NCI-H128 (cell line): ENCODE data around the gene CEP152.

ENCODE experiments used
- DNase-seq: peaks from one replicate; lab custom pipeline; 2025; ENCODE audit not compliant: unreplicated experiment; lab: John Stamatoyannopoulos, UW

Gene CEP152

GRCh38 chr15:48703544-48703943, 107.3 kb downstream of the CEP152 start:
- no peak for DNase-seq

DNA sequence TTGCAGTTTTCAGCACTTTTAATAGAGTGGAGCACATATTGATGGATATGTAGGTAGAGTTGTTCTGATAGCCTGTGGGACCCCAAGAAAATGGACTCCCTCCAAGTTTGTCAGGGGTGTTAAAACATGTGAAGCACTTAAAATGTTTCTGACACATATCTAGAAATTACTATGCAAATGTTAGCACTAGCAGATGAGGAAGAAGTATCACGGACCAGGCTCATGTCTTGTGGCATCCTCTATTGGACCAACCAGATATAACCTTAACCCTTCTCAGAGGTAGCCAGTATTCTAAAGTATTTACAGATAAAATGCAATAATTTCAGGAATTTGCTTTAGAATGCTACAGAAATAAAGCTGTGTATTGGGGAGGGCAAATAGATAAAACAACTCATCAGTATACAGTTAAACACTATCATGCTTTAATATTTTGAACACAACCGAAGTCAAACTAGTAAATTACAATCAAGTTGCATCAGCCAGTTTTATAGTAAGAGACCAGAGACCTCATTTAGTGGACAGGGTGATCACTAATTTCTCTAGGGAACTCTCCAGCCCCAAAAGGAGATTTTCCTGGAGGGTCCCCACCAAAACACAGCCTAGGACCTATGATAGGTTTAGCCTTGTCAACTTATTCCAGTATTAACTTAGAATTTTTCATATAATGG, 108.2 kb downstream of the CEP152 start:
- no peak for DNase-seq

DNA sequence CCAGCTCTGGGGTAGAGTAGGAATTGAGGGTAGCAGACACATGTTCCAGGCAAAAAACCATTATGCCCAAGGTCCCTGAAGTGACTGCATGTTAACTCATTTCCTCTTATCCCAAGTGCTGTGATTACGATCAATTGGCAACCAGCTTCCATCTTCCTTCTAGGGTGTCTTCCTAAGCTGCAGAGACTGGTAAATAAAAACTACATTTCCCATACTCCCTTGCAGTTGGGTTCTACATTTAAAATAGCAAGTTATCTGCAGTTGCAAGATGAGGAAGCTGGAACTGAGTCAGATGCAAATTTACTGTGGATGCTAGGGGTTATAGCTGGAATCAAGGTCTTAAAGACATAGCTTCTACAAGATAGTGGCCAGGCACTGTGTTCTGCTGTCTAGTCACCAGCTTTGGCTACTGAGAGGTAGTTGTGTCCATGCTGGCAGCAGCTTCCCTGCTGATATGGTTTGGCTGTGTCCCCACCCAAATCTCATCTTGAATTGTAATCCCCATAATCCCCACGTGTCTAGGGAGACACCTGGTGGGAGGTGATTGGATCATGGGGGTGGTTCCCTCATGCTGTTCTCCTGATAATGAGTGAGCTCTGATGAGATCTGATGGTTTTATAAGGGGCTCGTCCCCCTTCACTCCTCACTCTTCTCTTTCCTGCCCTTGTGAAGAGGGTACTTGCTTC, 114.1 kb downstream of the CEP152 start:
- DNase-seq: no peak

GRCh38 chr15:48695827-48696573, 114.9 kb downstream of the CEP152 start:
- DNase-seq: no peak

DNA sequence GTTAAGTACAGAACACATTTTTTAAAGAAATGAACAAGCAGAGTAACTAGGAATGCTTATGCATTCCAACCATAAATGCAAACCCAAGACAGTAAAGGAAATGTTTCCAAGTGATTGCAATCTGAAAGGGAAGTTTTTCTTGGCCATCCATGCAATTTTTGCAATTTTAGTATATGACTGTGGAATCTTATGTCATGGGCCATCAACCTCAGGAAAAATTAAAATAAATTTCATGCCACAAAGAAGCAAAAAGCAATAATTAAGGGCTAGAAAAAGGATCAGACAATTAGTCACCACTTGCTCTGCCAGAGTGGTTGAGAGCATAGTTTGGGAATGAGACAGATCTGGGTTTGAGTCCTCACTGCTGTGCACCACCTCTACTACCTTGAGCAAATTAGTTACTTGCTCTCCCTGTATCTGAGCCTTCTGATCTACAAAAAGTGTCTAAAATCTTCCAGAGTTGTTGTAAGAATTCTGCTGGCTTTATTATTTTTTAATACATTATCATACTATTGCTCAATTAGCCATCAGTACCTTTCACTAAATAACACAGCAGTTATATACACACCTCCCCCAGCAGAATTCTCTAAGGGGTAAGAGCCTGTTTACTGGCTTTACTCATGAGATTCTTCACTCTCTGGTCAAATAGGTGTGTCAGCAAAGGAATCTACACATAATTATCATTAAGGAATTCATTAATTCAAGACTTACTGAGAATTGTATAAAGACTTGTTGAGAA, 115.6 kb downstream of the CEP152 start:
- no peak for DNase-seq

DNA sequence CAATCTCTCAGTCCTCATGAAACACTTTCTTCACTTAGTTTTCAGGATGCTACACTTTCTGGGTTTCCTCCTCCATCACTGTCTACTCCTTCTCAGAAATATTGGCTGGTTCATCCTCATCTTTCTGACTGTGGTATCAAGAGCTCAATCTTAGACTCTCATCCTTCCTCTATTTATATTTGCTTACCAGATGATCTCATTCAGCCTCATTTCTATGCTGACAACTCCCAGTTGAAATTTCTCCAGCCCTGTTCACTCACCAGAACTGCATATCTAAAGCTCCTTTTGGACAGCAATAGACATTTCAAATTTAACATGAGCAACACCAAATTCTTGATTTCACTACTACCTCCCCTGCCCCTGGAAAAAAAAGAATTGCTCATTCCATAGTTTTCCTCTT, 117.4 kb downstream of the CEP152 start:
- no peak for DNase-seq

- no peak for DNase-seq
Measured at GRCh38 chr15:48688493-48688892, 122.4 kb downstream of the CEP152 start.
